Esophagus squamous epithelium (tissue), 5 donors: Measurements from ENCODE around the gene OS9. TPM values are rescaled to one million over a fixed set of nuclear protein-coding genes. Genes with fewer than 3 reads are reported as not detected.

Experiments used
- DNase-seq: peaks from one replicate; lab custom pipeline; 2025; lab: John Stamatoyannopoulos, UW
- H3K27ac ChIP-seq, 4 donors: fragments of 200-600 bp; sonication (generic); one replicate each; pipeline ENCODE4 v1.5.1; 2016 to 2019; ENCODE audit warnings: mild to moderate bottlenecking in 1 of 4
- H3K27me3 ChIP-seq, 4 donors: fragments of 200-600 bp; sonication (generic); 1 replicate in 3 of 4; 2 replicates in 1 of 4; pipeline versions ENCODE4 v1.5.1 to v1.6.0; 2017 to 2021; ENCODE audit warnings: antibody characterized with exemption in 1 of 4
- H3K36me3 ChIP-seq, 3 donors: fragments of 200-600 bp; sonication (generic); one replicate each; pipeline ENCODE4 v1.5.1; 2016 to 2019
- H3K4me1 ChIP-seq, 3 donors: fragments of 200-600 bp; sonication (generic); one replicate each; pipeline ENCODE4 v1.5.1; 2017 to 2019
- H3K4me3 ChIP-seq, 4 donors: fragments of 200-600 bp; sonication (generic); 1 replicate in 3 of 4; 2 replicates in 1 of 4; pipeline ENCODE4 v1.5.1; 2016 to 2019; ENCODE audit warnings: mild to moderate bottlenecking in 2 of 4, moderate library complexity in 1 of 4
- H3K9me3 ChIP-seq, 3 donors: fragments of 200-600 bp; sonication (generic); one replicate each; pipeline ENCODE4 v1.5.1; 2016 to 2019
- CTCF ChIP-seq, 6 experiments: fragments of 450-650 bp in 4 of 6; fragments of 200-600 bp in 2 of 6; sonication (generic) in 2 of 6; IDR thresholded peaks; one replicate each; pipeline ENCODE4 v1.5.1; 2016 to 2019; ENCODE audit warnings: antibody characterized with exemption in 6 of 6, mild to moderate bottlenecking in 4 of 6, moderate library complexity in 4 of 6
- POLR2A ChIP-seq, 4 donors: fragments of 450-650 bp; IDR thresholded peaks; one replicate each; pipeline ENCODE4 v1.6.1; 2017; ENCODE audit warnings: antibody characterized with exemption in 4 of 4, mild to moderate bottlenecking in 4 of 4, moderate library complexity in 3 of 4
- WGBS, 2 donors: methylation state at CpG; one replicate each; pipeline ENCODE4 v1.1.5; 2018; 5-methylcytosine and 5-hydroxymethylcytosine counted together
- intact Hi-C: fragments of 100-400 bp; cut with DNase I; formaldehyde crosslinking; loops from one replicate; pipeline ENCODE4 v1.15.0; 2022
- total RNA-seq, 4 donors: library from RNA; depleted of rRNA; stranded (reverse); fragments of >200 nt; gene quantifications; one replicate each; pipeline ENCODE4 v1.1.0, GENCODE V29; 2016
- donor health status: DM: yes; HTN: yes; CAD: no.

Gene OS9
- total RNA-seq, 4 donors from 2014 or later = 151 to 231 (median 168) TPM

- Histone ChIP-seq H3K27ac (no peak overlapping the region), H3K36me3 (peaks cover 0 to 19% (median 0%) of the 10 kb centered on the region in 3 donors), H3K4me1 (peaks cover 25 to 31% (median 26%) of the 10 kb centered on the region in 3 donors), H3K4me3 (no peak overlapping the region), H3K27me3 (peaks cover 0 to 55% (median 10%) of the 10 kb centered on the region in 4 donors), H3K9me3 (no peaks in the 10 kb centered on the region)
- no peak for DNase-seq
- no peak for TF ChIP-seq POLR2A (IDR thresholded peaks at IDR 0.05)
- intact Hi-C loops = no loop called here
- 93 to 97% methylated on average over 2 of the region's 2 CpGs for WGBS, 2 donors
Observed at GRCh38 chr12:57762463-57762862, 68.5 kb downstream of the OS9 start.

- TF ChIP-seq POLR2A (IDR thresholded peaks at IDR 0.05) (no peak), CTCF (IDR thresholded peaks at IDR 0.05) (no peak)
- Histone ChIP-seq H3K9me3 (no peaks in the 10 kb centered on the region), H3K4me3 (peak overlapping the region in 2 of 4 donors; percentile 52 to 70), H3K27ac (no peak overlapping the region), H3K4me1 (peaks cover 25 to 31% (median 26%) of the 10 kb centered on the region in 3 donors), H3K36me3 (peaks cover 0 to 18% (median 0%) of the 10 kb centered on the region in 3 donors), H3K27me3 (peaks cover 0 to 55% (median 10%) of the 10 kb centered on the region in 4 donors)
- 64 to 91% methylated on average over 1 to 2 of the region's 6 CpGs for WGBS, 2 donors
- DNase-seq = no peak
- intact Hi-C loops = no loop called here
Observed at GRCh38 chr12:57763881-57764661, 70.1 kb downstream of the OS9 start.

- H3K36me3 ChIP-seq = peaks cover 0 to 21% (median 5%) of the 10 kb centered on the region in 3 donors
- TF ChIP-seq POLR2A (IDR thresholded peaks at IDR 0.05) (no peak), CTCF (IDR thresholded peaks at IDR 0.05) (no peak)
- peaks cover 0 to 55% (median 10%) of the 10 kb centered on the region in 4 donors for H3K27me3 ChIP-seq
- intact Hi-C loops = no loop called here
- peak overlapping the region; percentile 23 to 70 (median 52) for H3K4me3 ChIP-seq
- peaks cover 25 to 31% (median 26%) of the 10 kb centered on the region in 3 donors for H3K4me1 ChIP-seq
- no peaks in the 10 kb centered on the region for H3K9me3 ChIP-seq
- no peak for DNase-seq
- no peak overlapping the region for H3K27ac ChIP-seq
- 0 to 19% methylated on average over 2 to 15 of the region's 17 CpGs for WGBS, 2 donors
Observed at GRCh38 chr12:57764662-57765002, 70.7 kb downstream of the OS9 start.

GRCh38 chr12:57765003-57765697 lies 71.2 kb downstream of the OS9 start:
- no peak for DNase-seq
- Histone ChIP-seq H3K27me3 (peaks cover 0 to 55% (median 10%) of the 10 kb centered on the region in 4 donors), H3K4me3 (peak overlapping the region; percentile 23 to 70 (median 52)), H3K4me1 (peaks cover 25 to 31% (median 26%) of the 10 kb centered on the region in 3 donors), H3K27ac (no peak overlapping the region), H3K36me3 (peaks cover 0 to 26% (median 5%) of the 10 kb centered on the region in 3 donors), H3K9me3 (no peaks in the 10 kb centered on the region)
- WGBS, 2 donors = 0 to 7% methylated on average over 3 to 6 of the region's 60 CpGs
- TF ChIP-seq POLR2A (IDR thresholded peaks at IDR 0.05) (no peak), CTCF (IDR thresholded peaks at IDR 0.05) (peak in 3 of 6 experiments; percentile 10 to 29 (median 24))
- intact Hi-C loops = no loop called here

GRCh38 chr12:57765698-57766463 lies 71.9 kb downstream of the OS9 start:
- 2 to 4% methylated on average over 8 to 12 of the region's 40 CpGs for WGBS, 2 donors
- peak overlapping the region; percentile 23 to 70 (median 52) for H3K4me3 ChIP-seq

More at GRCh38 chr12:57765698-57766463, 71.9 kb downstream of the OS9 start:
- intact Hi-C loops = no loop called here
- peaks cover 0 to 33% (median 5%) of the 10 kb centered on the region in 3 donors for H3K36me3 ChIP-seq
- H3K4me1 ChIP-seq = peaks cover 25 to 36% (median 27%) of the 10 kb centered on the region in 3 donors
- H3K27ac ChIP-seq = no peak overlapping the region
- H3K9me3 ChIP-seq = no peaks in the 10 kb centered on the region
- peaks cover 0 to 55% (median 10%) of the 10 kb centered on the region in 4 donors for H3K27me3 ChIP-seq
- no peak for DNase-seq
- TF ChIP-seq POLR2A (IDR thresholded peaks at IDR 0.05) (no peak), CTCF (IDR thresholded peaks at IDR 0.05) (no peak)
